B cell (primary cell): ENCODE results near the gene SLC45A2.

Source experiments
- CTCF ChIP-seq: fragments of 200-600 bp; IDR thresholded peaks from one replicate; pipeline ENCODE4 v1.8.0; 2022; ENCODE audit warnings: antibody characterized with exemption, mild to moderate bottlenecking
- EZH2 ChIP-seq: IDR thresholded peaks from 2 replicates; pipeline ENCODE4 v1.6.1; 2012; ENCODE audit warnings: borderline replicate concordance, low read depth, mild to moderate bottlenecking, moderate library complexity, low read length; ENCODE audit not compliant: insufficient read depth, poor library complexity, severe bottlenecking

GRCh38 chr5:33938507-33938796 is 46.0 kb downstream of the SLC45A2 start:
- no peak for TF ChIP-seq CTCF
- no peak for TF ChIP-seq EZH2
